ENCODE results near the gene PTPN23.

PTPN23 gene

DNA sequence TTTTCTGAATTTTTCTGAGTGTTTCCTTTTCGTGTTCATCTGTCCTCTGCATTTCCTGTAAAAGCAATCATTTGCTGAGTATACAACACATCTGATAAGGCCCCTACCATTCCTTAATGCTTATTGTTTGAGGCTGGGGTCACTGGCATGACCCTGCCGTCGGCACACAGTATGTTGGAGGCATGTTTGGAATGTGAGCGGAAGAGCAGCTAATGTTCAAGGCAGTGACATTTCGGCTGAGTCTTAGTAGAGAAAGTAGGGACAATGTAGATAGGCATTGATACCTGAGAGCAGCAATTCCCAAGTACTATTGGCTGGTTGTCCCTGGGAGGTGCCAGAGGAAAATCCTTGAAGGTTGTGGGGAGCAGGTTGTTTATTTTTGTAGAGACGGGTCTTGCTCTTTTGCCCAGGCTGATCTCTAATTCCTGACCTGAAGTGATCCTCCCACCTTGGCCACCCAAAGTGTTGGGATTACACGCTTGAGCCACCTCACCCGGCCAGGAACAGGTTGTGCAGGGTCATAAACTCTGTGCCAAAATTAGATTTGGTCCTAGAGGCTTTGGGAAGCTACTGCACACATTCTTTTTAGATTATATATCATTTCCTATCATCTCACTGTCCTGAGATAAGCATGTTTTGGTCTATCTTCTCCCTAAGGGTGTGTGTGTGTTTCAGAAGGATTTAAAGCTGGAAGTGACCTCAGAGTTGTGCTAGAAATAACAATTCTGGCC lies 13.5 kb downstream of the PTPN23 start:
- no peak overlapping the region for H3K23ac ChIP-seq (ENCODE audit: low read length)
- no peak overlapping the region for H3K56ac ChIP-seq (ENCODE audit: low read length)
- H2AK5ac ChIP-seq (ENCODE audit: low read length), result no peak overlapping the region
- no peak overlapping the region for H2BK5ac ChIP-seq (ENCODE audit: low read length)
- H3K4me1 ChIP-seq (ENCODE audit: control insufficient read depth, low read depth, low read length), result no peaks in the 10 kb centered on the region
- no peaks in the 10 kb centered on the region for H3K36me3 ChIP-seq (ENCODE audit: control insufficient read depth, insufficient read depth, low read length)
- H3K4me3 ChIP-seq (ENCODE audit: low read length), result no peak overlapping the region
- H3K79me2 ChIP-seq (ENCODE audit: control insufficient read depth, insufficient read depth, low read length), result peaks cover 16% of the 10 kb centered on the region
- peak; percentile 77 for DNase-seq
- H3K27ac ChIP-seq (ENCODE audit: low read depth, low read length), result no peak overlapping the region
- peaks cover 22% of the 10 kb centered on the region for H3K79me1 ChIP-seq (ENCODE audit: low read length)
- no peak overlapping the region for H3K18ac ChIP-seq (ENCODE audit: low read length)
- no peaks in the 10 kb centered on the region for H3K27me3 ChIP-seq (ENCODE audit: insufficient read depth, low read length, poor library complexity)
- H3K4ac ChIP-seq (ENCODE audit: low read depth, low read length), result no peak overlapping the region
- no peak overlapping the region for H3K4me2 ChIP-seq (ENCODE audit: low read length)
- no peak overlapping the region for H2BK15ac ChIP-seq (replicated peaks; ENCODE audit: low read depth)
- H4K5ac ChIP-seq (ENCODE audit: low read length), result no peak overlapping the region
- H3K9ac ChIP-seq (ENCODE audit: low read length), result no peak overlapping the region
- H4K8ac ChIP-seq (ENCODE audit: low read depth, low read length), result no peak overlapping the region
- no peak overlapping the region for H2BK120ac ChIP-seq (ENCODE audit: low read depth, low read length)
- no CpG with 5 or more reads among the region's 8 CpGs for WGBS (ENCODE audit: extremely low coverage, insufficient coverage, low lambda C conversion rate)

DNA sequence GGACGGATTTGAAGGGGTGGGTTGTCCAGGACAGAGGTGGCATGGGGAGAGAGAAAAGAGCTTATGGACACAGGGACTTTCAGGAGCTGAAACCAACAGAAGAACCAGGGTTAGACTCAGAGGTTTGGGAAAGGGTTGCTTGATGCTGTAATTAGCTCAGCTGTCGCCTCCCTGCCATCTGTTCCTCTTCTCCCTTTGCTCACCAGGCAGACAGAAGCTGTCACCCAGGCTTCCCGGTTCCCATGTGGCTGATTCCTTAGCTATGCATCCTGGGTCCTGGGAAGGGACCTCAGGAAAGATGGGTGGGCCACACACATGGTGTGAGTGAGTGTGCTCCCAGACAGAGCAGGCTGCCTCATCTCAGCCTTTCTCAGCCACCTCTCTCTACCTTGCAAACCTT lies 14.1 kb downstream of the PTPN23 start:
- Histone ChIP-seq H3K27me3 (ENCODE audit: insufficient read depth, low read length, poor library complexity) (no peaks in the 10 kb centered on the region), H4K5ac (ENCODE audit: low read length) (no peak overlapping the region), H2AK5ac (ENCODE audit: low read length) (no peak overlapping the region), H3K23ac (ENCODE audit: low read length) (no peak overlapping the region), H3K4me3 (ENCODE audit: low read length) (no peak overlapping the region), H4K8ac (ENCODE audit: low read depth, low read length) (no peak overlapping the region), H3K36me3 (ENCODE audit: control insufficient read depth, insufficient read depth, low read length) (no peaks in the 10 kb centered on the region), H3K4me2 (ENCODE audit: low read length) (no peak overlapping the region), H3K56ac (ENCODE audit: low read length) (no peak overlapping the region), H3K4me1 (ENCODE audit: control insufficient read depth, low read depth, low read length) (no peaks in the 10 kb centered on the region), H2BK5ac (ENCODE audit: low read length) (no peak overlapping the region), H2BK15ac (replicated peaks; ENCODE audit: low read depth) (no peak overlapping the region), H3K18ac (ENCODE audit: low read length) (no peak overlapping the region), H3K79me2 (ENCODE audit: control insufficient read depth, insufficient read depth, low read length) (peaks cover 16% of the 10 kb centered on the region), H3K9ac (ENCODE audit: low read length) (no peak overlapping the region), H2BK120ac (ENCODE audit: low read depth, low read length) (no peak overlapping the region), H3K4ac (ENCODE audit: low read depth, low read length) (no peak overlapping the region), H3K27ac (ENCODE audit: low read depth, low read length) (no peak overlapping the region), H3K79me1 (ENCODE audit: low read length) (peaks cover 22% of the 10 kb centered on the region)
- WGBS (ENCODE audit: extremely low coverage, insufficient coverage, low lambda C conversion rate), result no CpG with 5 or more reads among the region's 3 CpGs
- no peak for DNase-seq

DNA sequence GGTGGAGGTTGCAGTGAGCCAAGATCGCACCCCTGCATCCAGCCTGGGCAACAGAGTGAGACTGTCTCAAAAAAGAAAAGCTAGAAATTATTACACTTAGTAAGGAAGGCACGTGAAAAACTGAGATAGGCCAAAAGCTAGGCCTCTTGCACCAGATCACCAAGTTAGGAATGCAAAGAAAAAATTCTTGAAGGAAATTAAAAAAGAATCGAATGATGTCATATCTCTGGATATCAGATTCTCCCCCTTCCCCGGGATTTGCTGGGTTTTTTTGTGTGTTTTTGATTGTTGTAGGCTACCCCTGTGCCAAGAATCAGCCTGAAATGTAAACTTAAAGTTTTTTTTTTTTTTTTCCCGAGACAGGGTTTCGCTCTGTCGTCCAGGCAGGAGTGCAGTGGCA lies 17.4 kb downstream of the PTPN23 start:
- H3K27me3 ChIP-seq (ENCODE audit: insufficient read depth, low read length, poor library complexity), result no peaks in the 10 kb centered on the region
- DNase-seq, result no peak
- no CpG with 5 or more reads among the region's 7 CpGs for WGBS (ENCODE audit: extremely low coverage, insufficient coverage, low lambda C conversion rate)

DNA sequence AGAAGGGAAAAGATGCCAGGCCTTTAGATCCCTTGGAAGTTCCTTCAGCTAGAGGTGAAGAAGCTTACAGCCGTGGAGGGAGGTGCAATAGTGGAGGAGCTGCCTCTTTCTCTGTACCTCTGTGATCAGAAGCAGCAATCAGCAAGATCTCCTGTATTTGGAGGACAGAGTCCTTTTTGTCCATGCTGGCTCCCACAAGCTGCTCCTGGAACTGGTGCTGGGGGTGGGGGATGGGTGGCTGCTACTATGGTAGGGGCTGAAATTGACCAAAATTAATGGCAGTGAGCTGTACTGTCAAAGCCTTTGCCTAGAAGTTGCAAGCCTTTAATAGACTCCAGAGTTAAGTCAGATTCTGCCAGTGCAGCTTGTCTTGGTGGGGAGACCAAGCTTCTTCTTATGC lies 18.2 kb downstream of the PTPN23 start:
- no CpG with 5 or more reads among the region's 1 CpG for WGBS (ENCODE audit: extremely low coverage, insufficient coverage, low lambda C conversion rate)
- no peak overlapping the region for H3K23ac ChIP-seq (ENCODE audit: low read length)
- peaks cover 17% of the 10 kb centered on the region for H3K79me1 ChIP-seq (ENCODE audit: low read length)
- H4K5ac ChIP-seq (ENCODE audit: low read length), result no peak overlapping the region
- DNase-seq, result no peak
- no peak overlapping the region for H2BK120ac ChIP-seq (ENCODE audit: low read depth, low read length)
- H3K18ac ChIP-seq (ENCODE audit: low read length), result no peak overlapping the region
- H3K4ac ChIP-seq (ENCODE audit: low read depth, low read length), result no peak overlapping the region
- H3K27ac ChIP-seq (ENCODE audit: low read depth, low read length), result no peak overlapping the region
- no peak overlapping the region for H2BK5ac ChIP-seq (ENCODE audit: low read length)
- peaks cover 10% of the 10 kb centered on the region for H3K79me2 ChIP-seq (ENCODE audit: control insufficient read depth, insufficient read depth, low read length)
- H3K4me2 ChIP-seq (ENCODE audit: low read length), result no peak overlapping the region
- H2AK5ac ChIP-seq (ENCODE audit: low read length), result no peak overlapping the region
- no peaks in the 10 kb centered on the region for H3K4me1 ChIP-seq (ENCODE audit: control insufficient read depth, low read depth, low read length)
- no peak overlapping the region for H3K56ac ChIP-seq (ENCODE audit: low read length)
- no peaks in the 10 kb centered on the region for H3K27me3 ChIP-seq (ENCODE audit: insufficient read depth, low read length, poor library complexity)
- H2BK15ac ChIP-seq (replicated peaks; ENCODE audit: low read depth), result no peak overlapping the region
- H4K8ac ChIP-seq (ENCODE audit: low read depth, low read length), result no peak overlapping the region
- H3K4me3 ChIP-seq (ENCODE audit: low read length), result no peak overlapping the region
- no peaks in the 10 kb centered on the region for H3K36me3 ChIP-seq (ENCODE audit: control insufficient read depth, insufficient read depth, low read length)
- H3K9ac ChIP-seq (ENCODE audit: low read length), result no peak overlapping the region

More for the DNA sequence above, 17.4 kb downstream of the PTPN23 start:
- no peaks in the 10 kb centered on the region for H3K36me3 ChIP-seq (ENCODE audit: control insufficient read depth, insufficient read depth, low read length)
- no peaks in the 10 kb centered on the region for H3K4me1 ChIP-seq (ENCODE audit: control insufficient read depth, low read depth, low read length)
- no peak overlapping the region for H3K56ac ChIP-seq (ENCODE audit: low read length)
- H3K4me2 ChIP-seq (ENCODE audit: low read length), result no peak overlapping the region
- H2BK5ac ChIP-seq (ENCODE audit: low read length), result no peak overlapping the region
- no peak overlapping the region for H4K8ac ChIP-seq (ENCODE audit: low read depth, low read length)
- no peak overlapping the region for H4K5ac ChIP-seq (ENCODE audit: low read length)
- no peak overlapping the region for H3K4me3 ChIP-seq (ENCODE audit: low read length)
- no peak overlapping the region for H2BK120ac ChIP-seq (ENCODE audit: low read depth, low read length)
- H3K18ac ChIP-seq (ENCODE audit: low read length), result no peak overlapping the region
- no peak overlapping the region for H3K23ac ChIP-seq (ENCODE audit: low read length)
- peaks cover 10% of the 10 kb centered on the region for H3K79me2 ChIP-seq (ENCODE audit: control insufficient read depth, insufficient read depth, low read length)
- no peak overlapping the region for H2AK5ac ChIP-seq (ENCODE audit: low read length)
- peaks cover 17% of the 10 kb centered on the region for H3K79me1 ChIP-seq (ENCODE audit: low read length)
- no peak overlapping the region for H3K27ac ChIP-seq (ENCODE audit: low read depth, low read length)
- no peak overlapping the region for H3K9ac ChIP-seq (ENCODE audit: low read length)
- H3K4ac ChIP-seq (ENCODE audit: low read depth, low read length), result no peak overlapping the region
- H2BK15ac ChIP-seq (replicated peaks; ENCODE audit: low read depth), result no peak overlapping the region

DNA sequence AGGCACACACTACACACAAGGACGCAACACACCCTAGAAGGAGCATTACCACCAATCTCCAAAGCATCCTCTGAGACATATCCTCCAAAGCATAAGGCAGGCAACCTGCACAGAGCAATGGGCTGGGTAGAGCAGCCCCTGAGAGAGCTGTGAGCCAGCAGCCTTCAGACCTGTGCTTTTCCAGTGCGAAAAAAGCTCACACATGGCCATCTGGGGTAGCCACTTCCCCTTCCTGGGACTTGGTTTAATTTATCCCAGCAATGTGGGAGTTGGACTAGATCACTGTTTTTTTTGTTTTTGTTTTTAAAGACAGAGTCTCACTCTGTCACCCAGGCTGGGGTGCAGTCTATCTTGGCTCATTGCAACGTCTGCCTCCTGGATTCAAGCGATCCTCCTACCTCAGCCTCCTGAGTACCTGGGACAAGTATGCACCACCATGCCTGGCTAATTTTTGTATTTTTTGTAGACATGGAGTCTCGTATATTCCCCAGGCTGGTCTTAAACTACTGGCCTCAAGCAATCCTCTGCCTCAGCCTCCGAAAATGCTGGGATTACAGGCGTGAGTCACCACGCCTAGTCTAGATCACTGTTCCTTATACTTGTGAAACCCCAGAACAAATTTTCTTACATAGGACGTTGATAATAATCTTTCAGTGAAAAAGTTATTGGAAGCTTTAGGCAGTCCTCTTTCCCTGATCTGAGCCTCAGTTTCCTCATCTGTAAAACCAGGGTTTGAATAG lies 18.9 kb downstream of the PTPN23 start:
- Histone ChIP-seq H4K5ac (ENCODE audit: low read length) (no peak overlapping the region), H3K4ac (ENCODE audit: low read depth, low read length) (no peak overlapping the region), H3K4me2 (ENCODE audit: low read length) (no peak overlapping the region), H3K27ac (ENCODE audit: low read depth, low read length) (no peak overlapping the region), H3K36me3 (ENCODE audit: control insufficient read depth, insufficient read depth, low read length) (no peaks in the 10 kb centered on the region), H3K18ac (ENCODE audit: low read length) (no peak overlapping the region), H3K79me1 (ENCODE audit: low read length) (peaks cover 11% of the 10 kb centered on the region), H2AK5ac (ENCODE audit: low read length) (no peak overlapping the region), H3K56ac (ENCODE audit: low read length) (no peak overlapping the region), H3K23ac (ENCODE audit: low read length) (no peak overlapping the region), H3K27me3 (ENCODE audit: insufficient read depth, low read length, poor library complexity) (no peaks in the 10 kb centered on the region), H2BK5ac (ENCODE audit: low read length) (no peak overlapping the region), H3K79me2 (ENCODE audit: control insufficient read depth, insufficient read depth, low read length) (peaks cover 4% of the 10 kb centered on the region), H2BK15ac (replicated peaks; ENCODE audit: low read depth) (no peak overlapping the region), H3K4me1 (ENCODE audit: control insufficient read depth, low read depth, low read length) (no peaks in the 10 kb centered on the region), H4K8ac (ENCODE audit: low read depth, low read length) (no peak overlapping the region), H3K4me3 (ENCODE audit: low read length) (no peak overlapping the region), H2BK120ac (ENCODE audit: low read depth, low read length) (no peak overlapping the region), H3K9ac (ENCODE audit: low read length) (no peak overlapping the region)
- DNase-seq, result no peak
- WGBS (ENCODE audit: extremely low coverage, insufficient coverage, low lambda C conversion rate), result no CpG with 5 or more reads among the region's 9 CpGs

Data from mesendoderm (in vitro differentiated cells).